HG02588 (cell line): ENCODE measurements around the gene C1S.
"Not testable (repeated sequence)": the region's sequence is repeated elsewhere in the genome, so short reads cannot be mapped to it uniquely, and the experiment has no call there.

Source experiments
- ATAC-seq: cut with Tn5 transposase; IDR thresholded peaks from one replicate; pipeline ENCODE4 v1.9.1; 2021; ENCODE audit warnings: mild to moderate bottlenecking, moderate library complexity; ENCODE audit not compliant: unreplicated experiment

The C1S gene

DNA sequence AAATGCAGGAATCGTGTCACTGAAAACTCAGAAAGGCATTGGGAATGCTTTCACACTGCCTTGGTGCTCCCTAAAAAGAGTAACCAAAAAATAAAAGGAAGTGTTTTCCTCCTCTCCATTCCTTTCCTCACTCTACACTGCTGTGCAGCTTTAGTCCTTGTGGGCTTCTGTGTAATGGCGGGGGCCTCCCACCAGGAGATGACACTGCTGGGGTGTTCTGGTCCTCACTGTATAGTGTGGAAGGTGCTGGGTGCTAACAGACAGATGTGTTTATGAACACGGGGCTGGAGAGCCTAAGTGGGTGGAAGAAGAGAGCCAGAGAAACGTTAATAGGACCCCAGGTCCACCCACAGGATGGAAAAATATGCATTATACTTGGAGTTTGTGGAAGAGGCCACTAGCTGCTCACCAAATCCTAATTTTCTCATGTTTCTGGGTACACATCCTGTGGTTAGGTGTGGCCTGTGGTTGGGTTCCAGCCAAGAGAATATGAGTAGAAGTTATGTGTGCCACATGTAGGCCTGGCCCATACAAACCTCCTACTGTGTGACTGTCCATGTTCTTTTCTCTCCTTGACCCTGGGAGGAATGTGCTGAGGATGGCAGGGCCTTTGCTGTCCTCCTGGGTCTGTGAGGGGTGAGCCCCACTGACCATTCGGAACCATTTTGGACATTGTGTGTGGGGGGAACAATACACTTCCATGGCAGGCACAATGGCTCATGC is 14.0 kb upstream of the C1S start:
- ATAC-seq = no peak

DNA sequence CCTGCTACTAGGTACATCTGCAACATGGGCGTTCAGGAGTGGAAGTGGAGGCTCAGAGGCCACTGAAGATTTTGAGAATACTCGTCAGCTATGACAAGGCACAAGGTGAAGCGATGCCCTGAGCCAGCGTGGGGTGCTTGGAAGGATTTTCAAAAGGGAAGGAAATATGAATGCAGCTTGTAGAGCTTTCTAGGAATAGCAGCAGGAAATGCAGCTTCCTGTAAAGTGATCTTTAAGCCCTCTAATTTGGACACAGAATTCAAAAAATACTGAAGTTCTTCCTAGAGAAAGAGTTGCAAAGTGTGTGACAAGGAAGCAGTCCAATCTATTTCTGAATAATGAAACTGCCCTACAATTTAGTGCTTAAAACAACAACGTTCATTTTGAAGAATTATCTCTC is 13.2 kb upstream of the C1S start:
- no peak for ATAC-seq

DNA sequence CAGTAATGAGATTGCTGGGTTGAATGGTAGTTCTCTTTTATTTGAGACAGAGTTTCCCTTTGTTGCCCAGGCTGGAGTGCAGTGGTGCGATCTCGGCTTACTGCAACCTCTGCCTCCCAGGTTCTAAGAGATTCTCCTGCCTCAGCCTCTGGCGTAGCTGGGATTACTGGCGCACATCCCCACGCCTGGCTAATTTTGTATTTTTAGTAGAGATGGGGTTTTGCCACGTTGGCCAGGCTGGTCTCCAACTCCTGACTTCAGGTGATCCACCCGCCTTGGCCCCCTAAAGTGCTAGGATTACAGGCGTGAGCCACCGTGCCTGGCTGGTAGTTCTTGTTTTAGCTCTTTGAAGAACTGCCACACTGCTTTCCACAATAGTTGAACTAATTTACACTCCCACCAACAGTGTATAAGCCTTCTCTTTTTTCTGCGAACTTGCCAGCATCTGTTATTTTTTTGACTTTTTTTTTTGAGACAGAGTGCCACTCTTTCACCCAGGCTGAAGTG is 11.0 kb upstream of the C1S start:
- ATAC-seq = not testable (repeated sequence)

DNA sequence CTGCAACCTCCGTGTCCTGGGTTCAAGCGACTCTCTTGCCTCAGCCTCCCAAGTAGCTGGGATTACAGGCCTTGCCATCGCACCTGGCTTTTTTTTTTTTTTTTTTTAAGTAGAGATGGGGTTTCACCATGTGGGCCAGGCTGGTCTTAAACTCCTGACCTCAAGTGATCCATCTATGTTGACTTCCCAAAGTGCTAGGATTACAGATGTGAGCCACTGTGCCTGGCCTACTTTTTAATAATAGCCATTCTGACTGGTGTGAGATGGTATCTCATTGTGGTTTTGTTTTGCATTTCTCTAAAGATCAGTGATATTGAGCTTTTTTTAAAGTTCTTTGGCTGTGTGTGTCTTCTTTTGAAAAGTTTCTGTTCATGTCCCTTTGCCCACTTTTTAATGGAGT is 10.5 kb upstream of the C1S start:
- not testable (repeated sequence) for ATAC-seq

DNA sequence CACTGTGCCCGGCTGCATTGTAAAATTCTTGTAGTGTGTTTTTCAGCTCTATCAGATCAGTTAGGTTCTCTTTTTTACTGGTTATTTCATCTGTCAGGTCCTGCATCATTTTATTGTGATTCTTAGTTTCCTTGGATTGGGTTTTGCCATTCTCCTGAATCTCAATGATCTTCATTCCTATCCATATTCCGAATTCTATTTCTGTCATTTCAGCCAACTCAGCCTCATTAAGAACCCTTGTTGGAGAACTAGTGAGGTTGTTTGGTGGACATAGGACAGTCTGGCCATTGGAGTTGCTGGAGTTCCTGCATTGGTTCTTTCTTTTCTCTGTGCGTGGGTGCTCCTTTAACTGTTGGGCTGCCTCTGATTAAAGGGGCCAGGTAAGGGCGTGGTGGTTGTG is 5.6 kb upstream of the C1S start:
- ATAC-seq = no peak

DNA sequence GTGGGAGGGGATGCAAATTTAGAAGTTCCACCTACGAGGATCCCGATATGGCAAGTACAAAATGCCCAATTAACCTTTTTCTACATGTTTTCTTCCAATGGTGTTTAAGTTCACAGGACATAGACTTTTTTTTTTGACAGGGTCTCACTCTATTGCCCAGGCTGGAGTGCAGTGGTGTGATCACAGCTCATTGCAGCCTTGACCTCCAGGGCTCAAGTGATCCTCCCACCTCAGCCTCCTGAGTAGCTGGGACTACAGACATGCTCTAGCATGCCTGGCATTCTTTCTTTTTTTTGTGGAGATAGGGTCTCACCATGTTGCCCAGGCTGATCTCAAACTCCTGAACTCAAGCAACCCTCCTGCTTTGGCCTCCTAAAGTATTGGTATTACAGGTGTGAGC is 4.8 kb upstream of the C1S start:
- ATAC-seq = not testable (repeated sequence)

DNA sequence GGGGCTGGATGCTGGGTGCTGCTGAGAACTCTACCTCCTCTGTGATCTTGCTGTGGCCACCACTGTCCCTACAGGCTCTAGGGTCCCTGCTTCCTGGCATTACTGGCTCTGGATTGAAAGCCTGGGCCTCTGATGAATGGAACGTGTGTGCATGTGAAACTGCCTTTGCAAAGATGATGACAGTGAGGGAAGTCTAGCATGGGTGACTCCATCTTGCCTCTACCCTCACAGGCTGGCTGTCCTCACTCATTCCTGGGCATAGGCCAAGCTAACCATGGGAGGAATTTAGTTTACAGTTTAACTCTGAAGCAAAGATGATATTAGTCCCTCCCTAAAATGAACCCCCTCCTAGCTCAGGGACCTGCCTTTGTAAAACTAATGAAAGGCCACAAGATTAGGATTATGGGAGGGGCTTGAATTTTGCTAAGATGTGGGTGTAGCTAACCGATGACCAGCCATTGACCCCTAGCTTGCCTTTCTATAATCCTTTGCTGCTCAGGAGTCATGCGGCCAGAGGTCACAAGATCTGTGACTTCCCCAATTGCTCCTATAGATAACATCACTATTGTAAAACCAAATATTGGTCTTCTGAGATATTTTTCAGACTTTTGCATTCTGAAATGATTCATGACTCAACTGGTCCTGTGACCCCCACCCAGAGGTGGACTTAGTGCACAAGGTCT is 2.2 kb upstream of the C1S start:
- no peak for ATAC-seq

DNA sequence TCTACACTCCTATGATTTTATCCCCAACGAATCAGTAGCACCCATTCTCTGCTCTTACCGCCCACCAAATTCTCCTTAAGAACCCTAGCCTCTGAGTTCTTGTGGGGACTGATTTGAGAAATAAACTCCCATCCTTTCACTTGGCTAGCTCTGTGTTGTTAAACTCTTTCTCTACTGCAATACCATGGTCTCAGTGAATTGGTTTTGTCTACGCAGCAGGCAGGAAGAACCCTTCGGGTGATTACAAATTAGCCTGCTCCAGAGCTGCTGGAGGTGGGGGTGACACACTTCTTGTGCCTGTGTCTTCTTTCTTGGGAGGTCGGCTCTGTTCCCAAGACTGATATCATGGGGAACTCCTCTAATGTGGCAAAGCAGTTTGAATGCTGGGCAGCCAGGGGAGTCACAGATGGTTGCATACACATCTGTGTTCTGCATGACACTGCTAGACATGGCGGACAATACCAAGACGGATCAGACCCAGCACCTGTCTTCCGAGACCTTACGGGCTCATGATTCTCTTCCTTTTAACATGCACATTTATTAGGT is 1.6 kb upstream of the C1S start:
- ATAC-seq = no peak

DNA sequence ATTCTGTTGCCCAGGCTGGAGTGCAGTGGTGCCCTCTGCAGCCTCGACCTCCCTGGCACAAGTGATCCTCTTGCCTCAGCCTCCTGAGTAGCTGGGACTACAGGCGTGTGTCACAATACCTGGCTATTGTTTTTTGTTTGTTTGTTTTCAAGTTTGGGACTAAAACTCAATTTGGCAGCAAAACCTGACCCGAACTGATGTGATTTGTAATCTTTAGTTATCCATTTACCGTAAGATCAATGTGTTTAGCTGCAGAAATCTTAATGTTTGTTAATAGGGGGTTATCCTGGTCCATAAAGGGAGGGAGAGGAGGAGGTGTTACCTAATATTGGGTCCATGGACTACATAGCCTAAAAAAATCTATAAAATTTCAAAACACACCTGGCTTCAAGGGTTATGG is 738 bp upstream of the C1S start:
- ATAC-seq = no peak

DNA sequence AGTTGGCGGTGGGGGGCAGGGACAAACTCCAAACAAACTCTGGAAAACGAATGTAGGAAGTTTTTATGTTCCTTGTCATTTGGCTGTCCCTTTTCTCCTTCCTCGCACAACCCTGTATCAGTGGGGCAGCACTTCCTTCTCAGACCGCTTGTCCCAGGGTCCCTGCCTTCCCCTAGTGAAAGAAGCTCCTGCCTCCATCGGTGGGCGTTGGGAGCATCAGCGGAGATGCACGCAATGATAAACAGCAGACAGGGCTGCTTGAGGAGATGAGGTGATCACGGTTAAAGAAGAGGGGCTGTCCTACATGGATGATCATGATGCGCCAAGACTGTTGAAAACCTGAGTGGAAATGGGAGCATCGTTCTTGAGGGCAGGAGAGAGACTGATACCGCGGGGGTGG is 620 bp downstream of the C1S start:
- ATAC-seq = no peak

DNA sequence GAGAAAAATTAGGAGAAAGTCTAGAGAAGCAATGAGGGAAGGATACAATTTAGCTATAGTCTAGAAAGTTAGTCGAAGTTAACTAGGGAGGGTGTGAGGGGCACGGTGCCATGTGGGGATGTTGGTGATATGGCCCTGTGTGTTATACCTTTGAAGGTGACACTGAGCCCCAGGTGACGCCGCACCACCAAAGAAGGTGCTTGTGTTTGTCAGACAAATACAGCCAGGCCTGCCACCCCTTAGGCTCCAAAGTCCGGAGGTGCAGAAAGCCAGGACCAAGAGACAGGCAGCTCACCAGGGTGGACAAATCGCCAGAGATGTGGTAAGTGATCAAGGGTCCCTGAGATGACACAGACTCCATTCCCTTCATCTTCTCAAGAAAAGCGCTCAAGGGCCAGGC is 1.1 kb downstream of the C1S start:
- ATAC-seq = no peak

DNA sequence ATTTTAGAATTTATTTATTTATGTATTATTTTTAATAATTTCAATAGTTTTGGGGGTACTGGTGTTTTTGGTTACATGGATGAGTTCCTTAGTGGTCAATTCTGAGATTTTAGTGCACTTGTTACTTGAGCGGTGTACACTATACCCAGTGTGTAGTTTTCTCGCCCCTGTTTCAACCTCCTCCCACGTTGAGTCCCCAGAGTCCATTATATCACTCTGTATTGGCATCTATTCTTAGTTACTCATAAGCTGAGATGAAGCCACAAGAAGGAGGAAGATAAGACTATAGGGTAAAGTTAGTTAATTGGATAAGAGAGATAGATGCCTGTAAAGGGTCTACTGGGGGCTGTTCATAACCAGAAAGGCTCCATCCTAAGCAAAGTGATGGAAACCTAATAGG is 4.0 kb downstream of the C1S start:
- no peak for ATAC-seq

DNA sequence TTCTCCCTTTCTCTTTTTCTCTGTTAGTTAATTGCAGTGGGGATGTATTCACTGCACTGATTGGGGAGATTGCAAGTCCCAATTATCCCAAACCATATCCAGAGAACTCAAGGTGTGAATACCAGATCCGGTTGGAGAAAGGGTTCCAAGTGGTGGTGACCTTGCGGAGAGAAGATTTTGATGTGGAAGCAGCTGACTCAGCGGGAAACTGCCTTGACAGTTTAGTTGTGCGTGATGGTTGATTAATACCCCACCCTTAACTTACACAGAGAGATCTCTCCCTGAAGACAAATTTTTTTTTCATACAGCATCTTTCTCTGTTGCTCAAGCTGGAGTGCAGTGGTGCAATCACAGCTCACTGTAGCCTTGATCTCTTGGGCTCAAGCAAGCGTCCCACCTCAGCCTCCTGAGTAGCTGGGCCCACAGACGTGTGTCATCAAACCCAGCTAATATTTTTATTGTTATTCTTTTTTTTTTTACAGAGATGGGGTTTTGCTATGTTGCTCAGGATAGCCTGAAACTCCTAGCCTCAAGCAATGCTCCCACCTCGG is 4.6 kb downstream of the C1S start:
- no peak for ATAC-seq

DNA sequence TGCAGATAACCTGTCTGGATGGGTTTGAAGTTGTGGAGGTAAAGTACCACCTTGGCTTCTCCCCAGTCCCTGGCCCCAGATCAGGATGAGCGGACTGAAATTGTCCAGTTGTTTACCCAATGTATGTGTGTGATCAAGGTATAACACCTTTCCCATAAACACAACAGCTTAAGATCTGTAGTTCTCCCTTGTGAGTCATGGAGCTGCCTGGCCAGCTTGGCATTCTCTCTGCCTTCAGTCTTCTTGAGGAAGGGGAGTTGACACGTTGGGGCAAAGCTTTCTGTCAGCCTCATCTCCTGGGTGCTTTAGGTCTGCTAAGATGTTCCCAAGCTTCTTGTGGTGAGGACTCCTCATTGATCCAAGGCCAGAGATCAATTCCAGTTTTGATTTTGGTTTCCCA is 6.1 kb downstream of the C1S start:
- no peak for ATAC-seq

DNA sequence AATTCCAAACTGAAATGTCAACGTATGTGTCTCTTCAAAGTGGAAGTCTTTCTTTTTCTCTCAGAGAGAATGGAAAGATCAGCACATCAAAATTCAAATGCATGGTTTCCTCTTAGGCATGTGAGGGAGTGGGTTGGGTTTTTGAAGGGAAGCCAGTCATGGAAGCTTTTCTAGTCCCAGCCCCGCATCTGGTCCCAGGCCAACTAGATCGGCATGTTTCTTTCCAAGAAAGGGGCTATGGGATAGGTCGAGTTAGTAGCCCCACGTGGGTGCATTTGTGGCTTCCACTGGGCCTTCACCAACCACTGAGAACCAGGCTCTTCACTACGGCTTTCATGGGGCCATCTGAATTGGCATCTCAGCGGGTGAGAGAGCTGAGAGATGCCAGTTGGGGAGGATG is 6.6 kb downstream of the C1S start:
- ATAC-seq = no peak

DNA sequence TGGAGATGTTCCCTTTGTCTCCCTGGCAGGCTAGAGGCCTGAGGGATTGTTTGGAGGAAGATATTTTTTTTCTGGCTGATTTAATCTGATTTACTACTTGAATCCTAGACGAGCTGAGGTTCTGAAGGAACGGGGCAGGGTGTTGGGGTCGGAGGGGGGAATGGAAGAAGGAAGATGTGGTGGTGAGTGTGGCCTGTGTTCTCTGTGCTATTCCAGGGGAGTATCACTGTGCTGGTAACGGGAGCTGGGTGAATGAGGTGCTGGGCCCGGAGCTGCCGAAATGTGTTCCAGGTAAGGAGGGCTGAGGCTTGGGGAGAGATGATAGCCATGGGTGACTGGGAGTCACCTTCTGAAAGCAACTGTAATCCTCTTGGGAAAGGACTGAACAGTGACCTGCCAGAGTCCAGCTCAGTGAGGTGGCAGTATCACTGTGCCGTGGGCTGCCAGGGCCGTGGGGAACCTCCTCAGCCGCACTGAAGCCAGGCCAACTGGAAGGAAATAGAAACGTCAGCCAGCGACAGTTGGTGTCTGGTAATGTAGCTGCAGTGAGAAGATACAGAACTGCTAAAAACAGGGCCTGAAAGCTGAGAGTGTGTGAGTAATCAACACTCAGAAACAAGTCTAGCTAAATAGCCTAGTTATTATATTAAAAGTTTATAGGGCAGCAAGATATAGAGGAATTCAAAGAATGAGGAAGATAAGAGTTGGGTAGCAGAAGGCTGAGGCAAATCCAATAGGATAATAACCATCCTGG is 7.9 kb downstream of the C1S start:
- no peak for ATAC-seq

DNA sequence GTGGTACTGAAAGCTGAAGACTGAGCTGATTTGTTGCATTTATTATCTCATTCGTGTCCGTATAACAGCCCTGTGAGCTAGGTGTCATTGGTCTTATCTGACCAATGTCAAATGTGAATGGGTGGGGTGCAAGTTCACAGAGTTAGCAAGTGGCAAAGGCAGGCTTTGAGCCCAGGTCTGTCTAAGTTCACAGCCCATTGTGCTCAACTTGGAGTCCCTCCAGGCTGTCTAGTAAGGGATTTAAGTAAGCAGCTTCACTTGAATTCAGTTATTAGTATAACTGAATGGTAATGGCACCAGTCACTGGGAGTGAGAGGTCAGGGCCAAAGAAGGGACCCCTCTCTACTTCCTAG is 8.5 kb downstream of the C1S start:
- ATAC-seq = no peak

DNA sequence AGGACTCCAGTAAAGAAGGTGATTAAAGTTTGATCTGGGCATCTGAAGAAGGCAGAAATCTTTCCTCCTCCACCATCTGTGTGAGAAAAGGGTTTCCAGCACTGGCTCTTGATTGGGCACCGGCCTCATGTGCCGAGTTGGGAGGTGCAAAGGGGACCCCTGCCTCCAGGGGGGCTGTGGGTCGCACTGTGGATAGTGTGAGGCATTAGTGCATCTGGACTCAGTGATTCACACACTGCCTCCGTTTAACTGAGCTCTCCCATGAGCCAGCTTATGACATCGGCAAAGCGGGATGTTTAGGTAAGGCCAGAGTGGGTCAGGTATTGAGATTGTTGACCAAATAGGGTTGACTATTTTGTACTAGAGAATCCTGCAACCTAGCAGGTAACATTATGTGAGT is 8.9 kb downstream of the C1S start:
- no peak for ATAC-seq

DNA sequence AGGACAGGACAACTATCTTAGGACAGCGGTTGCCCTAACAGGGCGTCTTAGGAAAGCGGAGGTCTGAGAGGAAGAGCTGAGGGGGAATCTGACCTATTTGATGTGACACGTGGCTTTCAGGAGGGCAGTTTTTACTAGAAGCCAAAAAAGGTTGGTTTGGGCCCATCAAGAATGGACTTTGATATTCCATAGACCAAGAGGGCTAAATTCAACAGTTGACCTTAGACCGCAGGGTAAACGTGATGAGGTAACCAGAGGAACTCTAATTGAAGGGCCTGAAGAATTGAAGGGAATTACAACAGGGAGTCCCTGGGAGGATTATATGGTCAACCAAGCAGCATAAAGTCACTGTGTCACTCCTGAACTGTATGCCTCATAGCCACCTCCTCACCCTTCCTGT is 11.5 kb downstream of the C1S start:
- ATAC-seq = no peak

DNA sequence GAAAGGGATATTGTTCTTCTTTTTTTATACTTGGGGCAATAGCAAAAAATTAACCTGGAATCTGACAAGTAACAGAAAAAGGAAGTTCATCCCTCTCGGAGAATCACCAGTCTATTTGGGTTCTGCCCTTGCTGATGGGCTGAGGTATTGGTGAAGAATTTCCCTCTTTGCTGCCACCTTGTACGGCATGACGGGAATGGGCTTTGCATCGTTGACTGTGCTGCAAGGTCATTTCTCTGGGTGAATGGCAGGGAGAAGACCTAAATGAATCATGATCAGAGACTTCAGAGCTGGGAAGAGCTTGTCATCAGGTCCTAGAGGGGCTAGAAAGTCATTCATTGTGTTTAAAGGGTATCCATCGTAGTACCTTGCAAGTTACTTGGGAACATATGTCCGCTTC is 12.0 kb downstream of the C1S start:
- no peak for ATAC-seq

DNA sequence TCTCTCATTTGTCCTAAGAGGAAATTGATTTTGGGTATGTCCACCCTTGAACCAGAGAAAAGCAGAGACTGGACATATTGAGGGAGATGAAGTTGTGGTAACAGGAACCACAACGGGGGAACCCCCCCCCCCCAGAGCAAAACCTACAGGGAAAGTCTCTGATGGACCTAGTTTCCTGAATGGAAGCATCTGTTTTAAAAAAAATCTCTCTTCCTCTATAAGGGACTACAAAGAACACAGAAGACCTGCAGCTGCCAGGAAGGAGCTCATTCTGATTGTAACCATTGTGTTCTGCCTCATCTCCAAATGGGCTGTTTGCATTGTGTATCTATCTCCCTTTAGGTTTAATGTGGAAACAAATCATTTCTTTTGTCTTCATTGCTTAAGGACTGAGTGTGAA is 13.4 kb downstream of the C1S start:
- ATAC-seq = no peak
